Neural cell (in vitro differentiated cells): Measurements from ENCODE around the gene MYOT. TPM values are rescaled to one million over a fixed set of nuclear protein-coding genes. Genes with fewer than 3 reads are reported as not detected.

Source experiments
- H2AFZ ChIP-seq: fragments of 200-600, 300-800 bp; sonication (generic), shearing (Covaris generic); 2 replicates; pipeline ENCODE4 v1.6.0; 2014; ENCODE audit warnings: low read depth, mild to moderate bottlenecking, antibody characterized with exemption, low read length, moderate library complexity
- H3F3A ChIP-seq: fragments of 200-600 bp; shearing (Covaris generic); 2 replicates; pipeline ENCODE4 v1.6.1; 2016; ENCODE audit warnings: mild to moderate bottlenecking, moderate library complexity, mixed read lengths, antibody characterized with exemption, low read length; ENCODE audit not compliant: insufficient read depth, poor library complexity, severe bottlenecking
- H3K27ac ChIP-seq: fragments of 200-600, 300-800 bp; sonication (generic), shearing (Covaris generic); 2 replicates; pipeline ENCODE4 v1.5.1; 2014; ENCODE audit warnings: mild to moderate bottlenecking, low read length, moderate library complexity
- H3K27me3 ChIP-seq: fragments of 300-800, 200-600 bp; sonication (generic), shearing (Covaris generic); 2 replicates; pipeline ENCODE4 v1.6.0; 2014; ENCODE audit warnings: mild to moderate bottlenecking, low read depth, low read length, moderate library complexity; ENCODE audit not compliant: insufficient read depth
- H3K36me3 ChIP-seq: fragments of 300-800, 200-600 bp; sonication (generic), shearing (Covaris generic); 2 replicates; pipeline ENCODE4 v1.5.1; 2014; ENCODE audit warnings: mild to moderate bottlenecking, antibody characterized with exemption, low read length, moderate library complexity; ENCODE audit not compliant: insufficient read depth
- H3K4me2 ChIP-seq: fragments of 300-800, 200-600 bp; sonication (generic), shearing (Covaris generic); 2 replicates; pipeline ENCODE4 v1.6.0; 2014; ENCODE audit warnings: mild to moderate bottlenecking, low read length
- H3K4me3 ChIP-seq: fragments of 300-800, 200-600 bp; sonication (generic), shearing (Covaris generic); 2 replicates; pipeline ENCODE4 v1.5.1; 2014; ENCODE audit warnings: mild to moderate bottlenecking, low read length, moderate library complexity
- H3K79me2 ChIP-seq: fragments of 200-600 bp; shearing (Covaris generic); replicated peaks from 2 replicates; pipeline ENCODE4 v1.6.0; 2014; ENCODE audit warnings: mild to moderate bottlenecking, low read length, moderate library complexity; ENCODE audit not compliant: insufficient read depth
- H3K9ac ChIP-seq: fragments of 300-800, 200-600 bp; sonication (generic), shearing (Covaris generic); 2 replicates; pipeline ENCODE4 v1.6.1; 2016; ENCODE audit warnings: mild to moderate bottlenecking, low read length, mixed read lengths
- H3K9me2 ChIP-seq: fragments of 200-600 bp; shearing (Covaris generic); 2 replicates; pipeline ENCODE4 v1.6.1; 2016; ENCODE audit warnings: mild to moderate bottlenecking, low read length, mixed read lengths; ENCODE audit not compliant: insufficient read depth
- H3K9me3 ChIP-seq: fragments of 200-600, 300-800 bp; sonication (generic), shearing (Covaris generic); 2 replicates; pipeline ENCODE4 v1.6.1; 2016; ENCODE audit warnings: mild to moderate bottlenecking, mixed run types, low read length, moderate library complexity, mixed read lengths
- H4K20me1 ChIP-seq: fragments of 200-600 bp; shearing (Covaris generic); 2 replicates; pipeline ENCODE4 v1.6.1; 2016; ENCODE audit warnings: mild to moderate bottlenecking, mixed run types; ENCODE audit not compliant: insufficient read depth
- EP300 ChIP-seq: fragments of 450-650 bp; conservative IDR thresholded peaks from 2 replicates; pipeline ENCODE4 v1.6.1; 2014; ENCODE audit warnings: antibody characterized with exemption, mild to moderate bottlenecking, moderate library complexity; ENCODE audit not compliant: poor library complexity, severe bottlenecking
- EZH2 ChIP-seq: fragments of 200-600, 300-800 bp; shearing (Covaris generic), sonication (generic); IDR thresholded peaks from 2 replicates; pipeline ENCODE4 v1.6.1; 2014; ENCODE audit warnings: antibody characterized with exemption, low read length, borderline replicate concordance, mild to moderate bottlenecking; ENCODE audit not compliant: insufficient read depth, poor library complexity, severe bottlenecking
- MXI1 ChIP-seq: fragments of 450-650 bp; conservative IDR thresholded peaks from 2 replicates; pipeline ENCODE4 v1.6.1; 2014; ENCODE audit warnings: antibody characterized with exemption, mild to moderate bottlenecking; ENCODE audit not compliant: poor library complexity, severe bottlenecking
- POLR2AphosphoS5 ChIP-seq: IDR thresholded peaks from 2 replicates; pipeline ENCODE4 v1.6.1; 2012
- RAD21 ChIP-seq: fragments of 450-650 bp; conservative IDR thresholded peaks from 2 replicates; pipeline ENCODE4 v1.6.1; 2014; ENCODE audit warnings: antibody characterized with exemption, mild to moderate bottlenecking, moderate library complexity
- SMC3 ChIP-seq: fragments of 450-650 bp; conservative IDR thresholded peaks from 2 replicates; pipeline ENCODE4 v1.6.1; 2014; ENCODE audit warnings: antibody characterized with exemption, mild to moderate bottlenecking, moderate library complexity; ENCODE audit not compliant: poor library complexity
- TAF1 ChIP-seq: IDR thresholded peaks from 2 replicates; pipeline ENCODE4 v1.6.1; 2012; ENCODE audit warnings: low read depth
- polyA plus RNA-seq: library from polyadenylated mRNA; depleted of rRNA; stranded (reverse); fragments of >200 nt; gene quantifications from 2 replicates; pipeline ENCODE4 v1.2.3, GENCODE V29; 2014
- TF ChIP-seq, protein P1 (sequence below): fragments of 450-650 bp; IDR thresholded peaks from 2 replicates; pipeline ENCODE4 v1.5.1; 2014; ENCODE audit warnings: antibody characterized with exemption, mild to moderate bottlenecking, moderate library complexity; ENCODE audit not compliant: poor library complexity, severe bottlenecking
- TF ChIP-seq, protein P2 (sequence below): IDR thresholded peaks from 2 replicates; pipeline ENCODE4 v1.6.1; 2012; ENCODE audit warnings: borderline replicate concordance

MYOT gene
- polyA plus RNA-seq, 1 donor from 2014 or later = not detected

DNA sequence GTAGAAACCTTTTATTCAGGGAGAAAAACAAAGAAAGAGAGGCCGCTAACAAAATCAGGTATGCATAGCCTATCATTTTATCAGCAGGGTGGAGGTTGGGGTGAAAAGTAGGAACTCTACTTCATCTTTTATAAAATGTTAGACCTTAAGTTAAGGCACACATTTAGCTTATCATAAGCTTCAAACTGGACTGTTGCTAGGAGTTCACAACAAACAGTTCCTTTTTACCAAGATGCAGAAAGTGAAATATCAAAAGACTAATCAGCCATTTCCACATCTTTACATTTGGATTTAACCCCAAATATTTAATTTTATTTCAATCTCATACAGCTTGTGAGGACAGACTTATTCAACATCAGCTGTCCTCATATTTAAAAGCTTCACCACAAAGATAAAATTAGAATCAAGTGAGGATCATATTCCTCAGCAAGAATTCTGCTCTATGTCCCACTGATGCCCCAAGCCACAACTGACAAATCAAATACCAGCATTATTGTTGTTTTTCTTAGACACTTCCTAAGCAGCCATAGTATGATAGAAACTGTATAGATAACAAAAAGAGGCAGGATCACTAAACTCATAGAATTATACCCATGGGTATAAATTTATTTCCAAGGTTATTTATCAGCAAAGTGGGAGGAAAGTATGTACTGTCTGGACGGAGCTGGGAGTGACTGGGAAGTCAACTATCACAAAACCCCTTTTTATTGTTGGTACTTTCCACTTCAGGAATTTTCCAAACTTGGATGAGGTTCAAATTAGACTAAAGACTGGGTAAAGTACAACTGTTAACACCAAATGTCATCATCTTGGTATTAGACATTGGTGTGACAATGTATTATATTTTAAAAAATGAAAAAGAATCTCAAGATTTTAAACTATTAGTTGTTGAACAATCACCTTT lies 29.9 kb upstream of the MYOT start:
- no peaks in the 10 kb centered on the region for H3K9me2 ChIP-seq
- H2AFZ ChIP-seq = no peak overlapping the region
- no peaks in the 10 kb centered on the region for H3K36me3 ChIP-seq
- H3K4me3 ChIP-seq = no peak overlapping the region
- H4K20me1 ChIP-seq = no peaks in the 10 kb centered on the region
- no peaks in the 10 kb centered on the region for H3K9me3 ChIP-seq
- H3F3A ChIP-seq = no peaks in the 10 kb centered on the region
- TF ChIP-seq EZH2 (no peak), POLR2AphosphoS5 (no peak), SMC3 (no peak), RAD21 (no peak), EP300 (no peak), MXI1 (no peak), TAF1 (no peak)
- TF ChIP-seq, protein P1, sequence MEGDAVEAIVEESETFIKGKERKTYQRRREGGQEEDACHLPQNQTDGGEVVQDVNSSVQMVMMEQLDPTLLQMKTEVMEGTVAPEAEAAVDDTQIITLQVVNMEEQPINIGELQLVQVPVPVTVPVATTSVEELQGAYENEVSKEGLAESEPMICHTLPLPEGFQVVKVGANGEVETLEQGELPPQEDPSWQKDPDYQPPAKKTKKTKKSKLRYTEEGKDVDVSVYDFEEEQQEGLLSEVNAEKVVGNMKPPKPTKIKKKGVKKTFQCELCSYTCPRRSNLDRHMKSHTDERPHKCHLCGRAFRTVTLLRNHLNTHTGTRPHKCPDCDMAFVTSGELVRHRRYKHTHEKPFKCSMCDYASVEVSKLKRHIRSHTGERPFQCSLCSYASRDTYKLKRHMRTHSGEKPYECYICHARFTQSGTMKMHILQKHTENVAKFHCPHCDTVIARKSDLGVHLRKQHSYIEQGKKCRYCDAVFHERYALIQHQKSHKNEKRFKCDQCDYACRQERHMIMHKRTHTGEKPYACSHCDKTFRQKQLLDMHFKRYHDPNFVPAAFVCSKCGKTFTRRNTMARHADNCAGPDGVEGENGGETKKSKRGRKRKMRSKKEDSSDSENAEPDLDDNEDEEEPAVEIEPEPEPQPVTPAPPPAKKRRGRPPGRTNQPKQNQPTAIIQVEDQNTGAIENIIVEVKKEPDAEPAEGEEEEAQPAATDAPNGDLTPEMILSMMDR = no peak
- TF ChIP-seq, protein P2, sequence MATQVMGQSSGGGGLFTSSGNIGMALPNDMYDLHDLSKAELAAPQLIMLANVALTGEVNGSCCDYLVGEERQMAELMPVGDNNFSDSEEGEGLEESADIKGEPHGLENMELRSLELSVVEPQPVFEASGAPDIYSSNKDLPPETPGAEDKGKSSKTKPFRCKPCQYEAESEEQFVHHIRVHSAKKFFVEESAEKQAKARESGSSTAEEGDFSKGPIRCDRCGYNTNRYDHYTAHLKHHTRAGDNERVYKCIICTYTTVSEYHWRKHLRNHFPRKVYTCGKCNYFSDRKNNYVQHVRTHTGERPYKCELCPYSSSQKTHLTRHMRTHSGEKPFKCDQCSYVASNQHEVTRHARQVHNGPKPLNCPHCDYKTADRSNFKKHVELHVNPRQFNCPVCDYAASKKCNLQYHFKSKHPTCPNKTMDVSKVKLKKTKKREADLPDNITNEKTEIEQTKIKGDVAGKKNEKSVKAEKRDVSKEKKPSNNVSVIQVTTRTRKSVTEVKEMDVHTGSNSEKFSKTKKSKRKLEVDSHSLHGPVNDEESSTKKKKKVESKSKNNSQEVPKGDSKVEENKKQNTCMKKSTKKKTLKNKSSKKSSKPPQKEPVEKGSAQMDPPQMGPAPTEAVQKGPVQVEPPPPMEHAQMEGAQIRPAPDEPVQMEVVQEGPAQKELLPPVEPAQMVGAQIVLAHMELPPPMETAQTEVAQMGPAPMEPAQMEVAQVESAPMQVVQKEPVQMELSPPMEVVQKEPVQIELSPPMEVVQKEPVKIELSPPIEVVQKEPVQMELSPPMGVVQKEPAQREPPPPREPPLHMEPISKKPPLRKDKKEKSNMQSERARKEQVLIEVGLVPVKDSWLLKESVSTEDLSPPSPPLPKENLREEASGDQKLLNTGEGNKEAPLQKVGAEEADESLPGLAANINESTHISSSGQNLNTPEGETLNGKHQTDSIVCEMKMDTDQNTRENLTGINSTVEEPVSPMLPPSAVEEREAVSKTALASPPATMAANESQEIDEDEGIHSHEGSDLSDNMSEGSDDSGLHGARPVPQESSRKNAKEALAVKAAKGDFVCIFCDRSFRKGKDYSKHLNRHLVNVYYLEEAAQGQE = no peak
- no peak overlapping the region for H3K9ac ChIP-seq
- no peaks in the 10 kb centered on the region for H3K27me3 ChIP-seq
- H3K27ac ChIP-seq = no peak overlapping the region
- no peak overlapping the region for H3K4me2 ChIP-seq
- no peaks in the 10 kb centered on the region for H3K79me2 ChIP-seq

- Histone ChIP-seq H3K9me2 (no peaks in the 10 kb centered on the region), H3K4me3 (no peak overlapping the region), H3K9ac (no peak overlapping the region)
Observed at GRCh38 chr5:137838976-137839375, 28.7 kb upstream of the MYOT start.

More at GRCh38 chr5:137838976-137839375, 28.7 kb upstream of the MYOT start:
- Histone ChIP-seq H4K20me1 (no peaks in the 10 kb centered on the region), H2AFZ (no peak overlapping the region), H3K36me3 (no peaks in the 10 kb centered on the region), H3K79me2 (no peaks in the 10 kb centered on the region), H3K27me3 (no peaks in the 10 kb centered on the region), H3K27ac (no peak overlapping the region), H3F3A (no peaks in the 10 kb centered on the region), H3K9me3 (no peaks in the 10 kb centered on the region), H3K4me2 (no peak overlapping the region)
- TF ChIP-seq SMC3 (no peak), EP300 (no peak), RAD21 (no peak), POLR2AphosphoS5 (no peak), MXI1 (no peak), EZH2 (no peak), TAF1 (no peak)
- TF ChIP-seq, protein P1 = no peak
- TF ChIP-seq, protein P2 = no peak
